GM10248 (cell line): Measurements from ENCODE around the gene CRTC1.

Source experiments
- CTCF ChIA-PET: fragments of 300-600 bp; sonication (Branson Sonifier 250); formaldehyde crosslinking; extraction: SDS; loops from one replicate; lab custom pipeline; 2021; ENCODE audit warnings: antibody characterized with exemption; lab: Yijun Ruan, JAX
- POLR2A ChIA-PET: fragments of 350-650 bp; sonication (Branson Sonifier 250); formaldehyde crosslinking; extraction: SDS; loops from one replicate; lab custom pipeline; 2020; ENCODE audit warnings: antibody characterized with exemption; lab: Yijun Ruan, JAX
- DNase-seq: peaks from one replicate; pipeline ENCODE4 v3.0.0; 2012; ENCODE audit errors: extremely low spot score
- CTCF ChIP-seq: IDR thresholded peaks from 2 replicates; pipeline ENCODE4 v1.5.1; 2012; ENCODE audit warnings: mild to moderate bottlenecking, low read depth; ENCODE audit errors: extremely low read depth, missing control alignments, control extremely low read depth

The CRTC1 gene

GRCh38 chr19:18697680-18698079 is 14.2 kb downstream of the CRTC1 start:
- no peak for TF ChIP-seq CTCF
- ChIA-PET POLR2A (interaction anchor here (0.6 kb wide), 1 partner anchor 495 kb away, joined by 3 read pairs; no protein-coding TSS in a partner anchor), CTCF (no interaction called here)
- no peak for DNase-seq

GRCh38 chr19:18698321-18699167 is 15.1 kb downstream of the CRTC1 start:
- no peak for DNase-seq
- TF ChIP-seq CTCF: no peak
- ChIA-PET POLR2A (no interaction called here), CTCF (interaction anchor here (1.0 kb wide), 1 partner anchor 13 kb away, joined by 4 read pairs; no protein-coding TSS in a partner anchor)

DNA sequence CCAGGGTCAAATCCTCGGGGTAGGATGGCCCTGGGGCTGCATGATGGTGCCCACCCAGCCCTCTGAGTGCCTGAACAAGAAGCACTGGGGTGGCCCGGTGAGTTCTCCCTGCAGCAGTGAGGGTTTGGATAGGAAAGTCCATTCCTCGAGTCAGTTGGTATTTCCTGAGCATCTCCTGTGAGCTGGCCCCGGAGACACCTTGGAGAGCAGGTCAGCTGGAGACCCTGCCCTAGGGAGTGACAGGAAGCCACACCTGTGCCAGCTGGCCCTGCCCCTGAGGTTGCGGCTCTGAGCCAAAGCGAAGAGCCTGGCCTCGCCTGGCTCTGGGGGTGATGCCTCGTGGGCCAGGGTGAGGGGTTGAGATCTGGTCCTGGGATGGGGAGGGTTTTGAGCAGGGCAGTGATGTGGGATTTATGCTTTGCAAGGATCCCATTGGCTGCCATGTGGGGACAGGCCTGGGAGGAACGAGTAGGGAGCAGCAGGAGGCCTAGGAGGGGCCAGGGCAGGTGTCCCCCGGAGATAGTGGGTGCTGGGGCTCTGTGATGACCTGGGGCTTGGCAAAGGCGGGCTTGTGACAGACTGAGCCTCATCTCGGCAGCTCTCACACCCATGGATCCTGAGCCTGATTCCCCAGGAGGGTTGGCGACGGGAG is 16.0 kb downstream of the CRTC1 start:
- DNase-seq: no peak
- CTCF ChIA-PET: interaction anchor here (1.0 kb wide), 1 partner anchor 12 kb away, joined by 4 read pairs; no protein-coding TSS in a partner anchor
- TF ChIP-seq CTCF: no peak
- POLR2A ChIA-PET: no interaction called here

GRCh38 chr19:18700501-18701249 is 17.2 kb downstream of the CRTC1 start:
- ChIA-PET CTCF (interaction anchor here (0.9 kb wide), 1 partner anchor 23 kb away, joined by 3 read pairs; no protein-coding TSS in a partner anchor), POLR2A (no interaction called here)
- peak; percentile 82 for DNase-seq
- TF ChIP-seq CTCF: no peak

- ChIA-PET CTCF (interaction anchor here (0.9 kb wide), 1 partner anchor 23 kb away, joined by 3 read pairs; no protein-coding TSS in a partner anchor), POLR2A (interaction anchor here (0.7 kb wide), 1 partner anchor 136 kb away, joined by 3 read pairs; no protein-coding TSS in a partner anchor)
- no peak for TF ChIP-seq CTCF
- no peak for DNase-seq
These were observed 17.7 kb downstream of the CRTC1 start for GRCh38 chr19:18701250-18701608.

DNA sequence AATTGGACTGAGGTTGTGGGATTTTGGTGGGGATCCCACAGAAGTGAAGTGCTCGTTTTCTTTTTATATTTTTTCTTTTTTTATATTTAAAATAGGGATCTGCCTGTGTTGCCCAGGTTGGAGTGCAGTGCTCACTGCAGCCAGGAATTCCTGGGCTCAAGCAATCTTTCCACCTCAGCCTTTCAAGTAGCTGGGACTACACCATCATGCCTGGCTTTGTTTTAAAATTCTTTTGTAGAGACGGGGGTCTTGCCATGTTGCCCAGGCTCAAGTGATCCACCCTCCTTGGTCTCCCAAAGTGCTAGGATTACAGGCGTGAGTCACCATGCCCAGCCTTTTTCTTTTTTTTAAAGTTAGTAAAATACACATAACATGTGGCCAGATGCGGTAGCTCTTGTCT is 20.6 kb downstream of the CRTC1 start:
- no peak for DNase-seq
- ChIA-PET CTCF (no interaction called here), POLR2A (no interaction called here)
- no peak for TF ChIP-seq CTCF
